ENCODE data around the gene KCNH1.

DNA sequence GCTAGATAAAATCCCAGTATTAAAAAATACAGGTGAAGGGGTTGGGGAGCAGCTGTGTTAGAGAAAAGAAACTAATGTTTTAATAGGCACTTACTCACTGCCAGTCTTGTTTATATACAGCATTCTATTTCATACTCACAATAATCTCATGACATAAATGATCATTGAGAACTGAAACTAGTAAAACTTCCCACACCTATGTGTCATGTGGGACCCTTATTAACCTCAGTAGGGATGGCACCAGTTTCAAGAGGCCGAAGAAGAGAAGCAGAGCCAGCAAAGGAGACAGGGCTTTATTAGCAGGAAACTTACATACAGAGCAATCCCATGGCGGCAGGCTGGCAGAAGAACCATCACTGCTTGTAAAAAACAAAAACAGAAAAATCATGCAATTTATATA lies 48.8 kb upstream of the KCNH1 start:
- TF ChIP-seq, protein P1, sequence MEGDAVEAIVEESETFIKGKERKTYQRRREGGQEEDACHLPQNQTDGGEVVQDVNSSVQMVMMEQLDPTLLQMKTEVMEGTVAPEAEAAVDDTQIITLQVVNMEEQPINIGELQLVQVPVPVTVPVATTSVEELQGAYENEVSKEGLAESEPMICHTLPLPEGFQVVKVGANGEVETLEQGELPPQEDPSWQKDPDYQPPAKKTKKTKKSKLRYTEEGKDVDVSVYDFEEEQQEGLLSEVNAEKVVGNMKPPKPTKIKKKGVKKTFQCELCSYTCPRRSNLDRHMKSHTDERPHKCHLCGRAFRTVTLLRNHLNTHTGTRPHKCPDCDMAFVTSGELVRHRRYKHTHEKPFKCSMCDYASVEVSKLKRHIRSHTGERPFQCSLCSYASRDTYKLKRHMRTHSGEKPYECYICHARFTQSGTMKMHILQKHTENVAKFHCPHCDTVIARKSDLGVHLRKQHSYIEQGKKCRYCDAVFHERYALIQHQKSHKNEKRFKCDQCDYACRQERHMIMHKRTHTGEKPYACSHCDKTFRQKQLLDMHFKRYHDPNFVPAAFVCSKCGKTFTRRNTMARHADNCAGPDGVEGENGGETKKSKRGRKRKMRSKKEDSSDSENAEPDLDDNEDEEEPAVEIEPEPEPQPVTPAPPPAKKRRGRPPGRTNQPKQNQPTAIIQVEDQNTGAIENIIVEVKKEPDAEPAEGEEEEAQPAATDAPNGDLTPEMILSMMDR (IDR thresholded peaks at IDR 0.05 in 2 of 3, conservative IDR thresholded peaks at IDR 0.05 in 1 of 3; ENCODE audit: insufficient read depth in 2 of 3, low read depth in 1 of 3, low read length in 3 of 3), result no peak
- TF ChIP-seq NFATC3 (IDR thresholded peaks at IDR 0.05) (no peak), HCFC1 (IDR thresholded peaks at IDR 0.05; ENCODE audit: low read depth, low read length) (no peak), CEBPB (tag; IDR thresholded peaks at IDR 0.05) (no peak), MAZ (CRISPR knock-in tag; conservative IDR thresholded peaks at IDR 0.05 in 1 of 2, IDR thresholded peaks at IDR 0.05 in 1 of 2) (no peak), PHB (CRISPR knock-in tag; IDR thresholded peaks at IDR 0.05) (no peak)
- TF ChIP-seq, protein P2, sequence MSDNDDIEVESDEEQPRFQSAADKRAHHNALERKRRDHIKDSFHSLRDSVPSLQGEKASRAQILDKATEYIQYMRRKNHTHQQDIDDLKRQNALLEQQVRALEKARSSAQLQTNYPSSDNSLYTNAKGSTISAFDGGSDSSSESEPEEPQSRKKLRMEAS (CRISPR knock-in tag; IDR thresholded peaks at IDR 0.05), result no peak
